GM12872 (cell line): Measurements from ENCODE around the gene DCUN1D2.

ENCODE experiments used
- TF ChIP-seq, protein P1 (sequence below): IDR thresholded peaks from 3 replicates; pipeline ENCODE4 v1.5.1; 2011; ENCODE audit warnings: low read depth, mild to moderate bottlenecking, low read length, moderate library complexity; ENCODE audit not compliant: insufficient read depth

DCUN1D2 gene

DNA sequence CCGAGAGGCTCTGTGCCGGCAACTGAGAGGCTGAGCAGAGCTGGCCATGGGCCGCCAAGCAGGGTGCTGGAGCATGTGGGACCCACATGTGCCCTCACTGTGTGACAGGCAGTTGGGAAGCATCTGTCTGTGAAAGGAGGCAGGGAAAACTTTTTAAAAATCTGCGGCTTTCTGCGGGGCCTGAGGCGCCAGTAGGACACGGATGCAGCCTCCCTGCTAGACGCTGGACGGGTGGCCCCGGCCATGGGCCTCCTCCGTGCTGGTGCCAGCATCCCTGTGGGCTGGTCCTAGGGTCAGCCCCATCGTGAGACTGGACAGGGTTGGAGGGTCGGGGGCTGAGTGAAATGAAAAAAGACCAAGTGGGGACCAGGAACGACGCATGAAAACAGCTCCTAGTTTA, 20.9 kb upstream of the DCUN1D2 start:
- TF ChIP-seq, protein P1, sequence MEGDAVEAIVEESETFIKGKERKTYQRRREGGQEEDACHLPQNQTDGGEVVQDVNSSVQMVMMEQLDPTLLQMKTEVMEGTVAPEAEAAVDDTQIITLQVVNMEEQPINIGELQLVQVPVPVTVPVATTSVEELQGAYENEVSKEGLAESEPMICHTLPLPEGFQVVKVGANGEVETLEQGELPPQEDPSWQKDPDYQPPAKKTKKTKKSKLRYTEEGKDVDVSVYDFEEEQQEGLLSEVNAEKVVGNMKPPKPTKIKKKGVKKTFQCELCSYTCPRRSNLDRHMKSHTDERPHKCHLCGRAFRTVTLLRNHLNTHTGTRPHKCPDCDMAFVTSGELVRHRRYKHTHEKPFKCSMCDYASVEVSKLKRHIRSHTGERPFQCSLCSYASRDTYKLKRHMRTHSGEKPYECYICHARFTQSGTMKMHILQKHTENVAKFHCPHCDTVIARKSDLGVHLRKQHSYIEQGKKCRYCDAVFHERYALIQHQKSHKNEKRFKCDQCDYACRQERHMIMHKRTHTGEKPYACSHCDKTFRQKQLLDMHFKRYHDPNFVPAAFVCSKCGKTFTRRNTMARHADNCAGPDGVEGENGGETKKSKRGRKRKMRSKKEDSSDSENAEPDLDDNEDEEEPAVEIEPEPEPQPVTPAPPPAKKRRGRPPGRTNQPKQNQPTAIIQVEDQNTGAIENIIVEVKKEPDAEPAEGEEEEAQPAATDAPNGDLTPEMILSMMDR = no peak

DNA sequence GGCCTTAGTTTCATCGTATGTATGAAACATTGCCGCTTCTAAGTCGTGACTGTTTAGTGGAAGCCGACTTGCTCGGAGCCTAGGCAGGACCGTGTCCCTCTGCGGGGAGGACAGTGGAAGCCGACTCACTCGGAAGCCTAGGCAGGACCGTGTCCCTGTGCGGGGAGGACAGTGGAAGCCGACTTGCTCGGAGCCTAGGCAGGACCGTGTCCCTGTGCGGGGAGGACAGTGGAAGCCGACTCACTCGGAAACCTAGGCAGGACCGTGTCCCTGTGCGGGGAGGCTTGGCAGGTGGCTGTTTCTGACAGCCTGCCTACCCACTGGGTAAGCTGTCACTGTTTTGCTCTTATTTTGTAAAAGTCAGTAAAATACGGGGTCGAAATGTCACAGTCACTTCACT, 20.4 kb upstream of the DCUN1D2 start:
- TF ChIP-seq, protein P1 = no peak

DNA sequence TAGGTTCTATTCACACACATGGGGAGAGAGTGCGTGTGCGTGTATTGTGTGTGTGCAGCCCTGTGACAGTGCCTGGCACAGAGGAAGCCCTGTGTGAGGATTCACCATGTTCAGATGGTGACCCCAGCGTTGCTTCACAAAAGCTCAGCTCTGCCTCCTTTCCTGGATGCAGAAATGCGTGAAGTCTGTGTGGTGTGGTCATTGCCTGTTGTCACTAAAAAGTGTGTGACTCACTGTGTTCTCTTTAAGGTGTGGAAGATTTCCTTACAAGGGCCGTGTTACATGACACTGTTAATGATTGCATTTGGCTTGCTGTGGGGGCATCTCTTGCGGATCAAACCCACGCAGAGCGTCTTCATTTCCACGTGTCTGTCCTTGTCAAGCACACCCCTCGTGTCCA, 19.5 kb upstream of the DCUN1D2 start:
- TF ChIP-seq, protein P1 = no peak

DNA sequence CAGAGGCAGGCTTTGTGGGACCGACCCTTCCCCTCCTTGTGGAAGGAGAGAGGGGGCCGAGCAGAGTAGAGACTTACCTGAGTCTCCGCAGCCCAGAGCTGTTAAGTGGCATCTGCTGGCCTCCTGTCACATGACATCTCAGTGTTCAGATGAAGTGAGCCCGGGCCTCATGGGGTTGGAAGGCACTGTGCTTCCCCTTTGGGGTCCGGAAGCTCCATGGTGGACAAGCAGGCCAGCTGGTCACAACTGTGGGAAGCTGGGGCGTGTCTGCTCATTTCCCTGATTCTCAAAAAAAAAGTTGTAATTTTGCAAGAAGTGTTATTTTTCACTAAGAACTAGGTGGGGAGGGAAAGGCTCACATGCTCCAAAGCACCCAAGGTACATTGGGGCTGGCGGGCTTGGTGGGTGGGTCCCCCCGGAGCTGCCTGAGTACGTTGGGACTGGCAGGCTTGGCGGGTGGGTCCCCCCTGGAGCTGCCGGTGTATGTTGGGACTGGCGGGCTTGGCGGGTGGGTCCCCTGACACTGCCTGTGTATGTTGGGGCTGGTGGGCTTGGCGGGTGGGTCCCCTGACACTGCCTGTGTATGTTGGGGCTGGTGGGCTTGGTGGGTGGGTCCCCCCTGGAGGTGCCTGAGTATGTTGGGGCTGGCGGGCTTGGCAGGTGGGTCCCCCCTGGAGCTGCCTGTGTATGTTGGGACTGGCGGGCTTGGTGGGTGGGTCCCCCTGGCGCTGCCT, 18.2 kb upstream of the DCUN1D2 start:
- TF ChIP-seq, protein P1 = no peak

DNA sequence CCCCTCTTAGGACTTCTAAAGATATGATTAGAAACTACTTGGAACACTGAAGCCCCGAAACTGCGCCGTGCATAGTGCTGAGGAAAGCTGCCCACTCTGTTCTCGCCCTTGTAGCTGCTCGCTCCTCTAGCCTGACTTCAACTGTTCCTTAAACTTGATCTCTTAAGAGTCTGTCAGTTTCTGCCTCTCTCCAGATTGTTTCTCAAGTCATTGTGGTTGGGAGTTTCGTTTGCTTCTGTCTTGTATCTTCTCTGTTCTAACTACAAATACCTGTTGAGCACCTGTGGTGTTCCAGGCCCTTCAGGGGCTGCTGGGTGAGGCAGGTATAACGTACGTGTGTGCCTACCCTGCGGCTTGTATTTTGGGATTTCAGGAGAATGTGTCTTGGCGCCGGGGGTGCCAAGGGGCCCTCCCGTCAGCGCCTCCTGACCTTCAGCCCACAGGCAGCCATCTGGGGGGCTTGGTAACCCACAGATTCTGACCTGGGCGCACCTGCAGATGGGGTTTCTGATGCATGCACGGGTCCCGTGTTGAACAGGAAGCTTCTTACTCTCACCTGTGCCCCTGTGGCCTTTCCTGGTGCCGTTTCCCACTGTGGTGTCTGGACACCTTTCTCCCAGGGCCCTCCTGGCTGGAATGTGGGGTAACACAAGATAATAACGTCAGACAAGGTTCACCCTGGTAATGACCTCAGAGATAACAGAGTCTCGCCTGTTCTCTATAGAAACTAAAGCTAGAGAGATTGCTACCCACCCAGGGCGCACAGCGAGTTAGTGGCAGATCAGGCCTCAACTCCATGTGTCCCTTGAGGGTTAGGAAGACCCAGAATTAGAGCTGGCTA, 17.2 kb upstream of the DCUN1D2 start:
- TF ChIP-seq, protein P1 = no peak

DNA sequence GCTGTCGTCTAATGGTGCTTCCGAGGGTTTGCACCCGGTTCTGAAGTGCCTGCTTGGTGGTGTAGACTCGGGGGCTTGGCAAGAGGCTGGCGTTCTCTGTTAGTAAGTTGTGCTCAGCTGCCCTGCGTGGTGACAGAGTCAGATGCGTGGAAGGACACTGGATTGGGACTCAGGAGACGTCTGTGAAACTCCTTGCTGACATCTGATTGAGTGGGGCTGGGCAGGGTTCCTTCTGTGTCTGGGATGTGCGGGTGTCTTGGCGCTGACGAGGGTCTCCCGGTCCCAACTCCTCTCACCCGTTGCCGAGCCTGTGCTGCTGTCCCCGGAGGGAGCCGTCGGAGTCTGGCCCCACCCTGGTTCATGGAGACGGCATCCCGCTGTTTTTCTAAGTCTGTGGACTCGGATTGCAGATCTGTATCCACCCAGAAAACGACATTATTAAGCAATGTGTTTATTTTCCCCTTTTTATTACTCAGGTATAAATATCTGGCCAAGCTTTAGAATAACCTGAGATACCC, 16.4 kb upstream of the DCUN1D2 start:
- TF ChIP-seq, protein P1 = no peak

DNA sequence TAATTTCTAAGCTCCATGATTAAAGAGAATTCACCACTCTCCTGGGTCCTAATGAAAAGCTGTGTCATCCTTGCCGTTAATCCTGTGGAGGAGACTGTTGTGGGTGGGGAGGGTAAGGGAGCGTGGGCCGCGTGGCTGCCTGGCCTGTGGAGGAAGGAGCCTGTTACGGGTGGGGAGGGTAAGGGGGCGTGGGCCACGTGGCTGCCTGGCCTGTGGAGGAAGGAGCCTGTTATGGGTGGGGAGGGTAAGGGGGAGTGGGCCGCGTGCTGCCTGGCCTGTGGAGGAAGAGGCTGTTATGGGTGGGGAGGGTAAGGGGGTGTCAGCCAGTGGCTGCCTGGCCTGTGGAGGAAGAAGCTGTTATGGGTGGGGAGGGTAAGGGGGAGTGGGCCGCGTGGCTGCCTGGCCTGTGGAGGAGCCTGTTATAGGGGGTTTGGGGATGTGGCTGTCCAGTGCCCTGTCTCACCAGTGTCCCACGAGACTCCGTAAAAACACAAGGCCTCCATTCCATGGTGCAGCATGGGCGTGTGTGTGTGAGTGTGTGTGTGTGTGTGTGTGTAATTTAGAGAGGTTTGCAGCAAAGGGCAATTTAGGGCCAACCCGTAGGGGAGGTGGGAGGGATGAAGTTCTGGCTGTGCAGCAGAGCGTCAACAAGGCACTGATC, 15.6 kb upstream of the DCUN1D2 start:
- TF ChIP-seq, protein P1 = no peak
